Loucy (cell line): ENCODE results near the gene MOB1B.

Source experiments
- EZH2phosphoT487 ChIP-seq: fragments of 200-600 bp; IDR thresholded peaks from 2 replicates; pipeline ENCODE4 v1.6.1; 2018; ENCODE audit warnings: antibody characterized with exemption, mild to moderate bottlenecking, moderate library complexity, borderline replicate concordance
- TF ChIP-seq, protein P1 (sequence below): fragments of 200-600 bp; sonication (generic); conservative IDR thresholded peaks from 2 replicates; pipeline ENCODE4 v1.5.1; 2014; ENCODE audit warnings: mild to moderate bottlenecking, antibody characterized with exemption, low read length

DNA sequence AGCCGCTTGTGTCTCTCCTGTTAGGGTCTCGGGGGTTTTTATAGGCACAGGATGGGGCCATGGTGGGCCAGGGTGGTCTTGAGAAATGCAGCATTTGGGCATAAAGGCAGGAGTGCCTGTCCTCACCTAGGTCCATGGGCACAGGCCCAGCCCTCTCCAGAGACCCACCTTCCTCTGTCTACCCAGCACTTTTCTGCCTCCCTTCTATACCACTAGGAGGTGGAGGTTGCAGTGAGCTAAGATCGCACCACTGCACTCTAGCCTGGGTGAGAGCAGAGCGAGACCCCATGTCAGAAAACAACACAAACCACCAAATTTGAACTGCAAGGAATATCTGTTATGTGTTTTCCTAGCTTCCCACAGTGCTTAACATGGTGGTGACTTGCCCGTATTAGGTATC, 38.0 kb downstream of the MOB1B start:
- TF ChIP-seq, protein P1, sequence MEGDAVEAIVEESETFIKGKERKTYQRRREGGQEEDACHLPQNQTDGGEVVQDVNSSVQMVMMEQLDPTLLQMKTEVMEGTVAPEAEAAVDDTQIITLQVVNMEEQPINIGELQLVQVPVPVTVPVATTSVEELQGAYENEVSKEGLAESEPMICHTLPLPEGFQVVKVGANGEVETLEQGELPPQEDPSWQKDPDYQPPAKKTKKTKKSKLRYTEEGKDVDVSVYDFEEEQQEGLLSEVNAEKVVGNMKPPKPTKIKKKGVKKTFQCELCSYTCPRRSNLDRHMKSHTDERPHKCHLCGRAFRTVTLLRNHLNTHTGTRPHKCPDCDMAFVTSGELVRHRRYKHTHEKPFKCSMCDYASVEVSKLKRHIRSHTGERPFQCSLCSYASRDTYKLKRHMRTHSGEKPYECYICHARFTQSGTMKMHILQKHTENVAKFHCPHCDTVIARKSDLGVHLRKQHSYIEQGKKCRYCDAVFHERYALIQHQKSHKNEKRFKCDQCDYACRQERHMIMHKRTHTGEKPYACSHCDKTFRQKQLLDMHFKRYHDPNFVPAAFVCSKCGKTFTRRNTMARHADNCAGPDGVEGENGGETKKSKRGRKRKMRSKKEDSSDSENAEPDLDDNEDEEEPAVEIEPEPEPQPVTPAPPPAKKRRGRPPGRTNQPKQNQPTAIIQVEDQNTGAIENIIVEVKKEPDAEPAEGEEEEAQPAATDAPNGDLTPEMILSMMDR: peak; percentile 23; the same call in 1 of the 2 replicates
- no peak for TF ChIP-seq EZH2phosphoT487
